Measurements from ENCODE around the gene DYNLRB1. TPM values are rescaled to one million over a fixed set of nuclear protein-coding genes. Genes with fewer than 3 reads are reported as not detected.
"Not testable (repeated sequence)": the region's sequence is repeated elsewhere in the genome, so short reads cannot be mapped to it uniquely, and the experiment has no call there.

DYNLRB1 gene
- total RNA-seq, 1 donor from 2014 or later: 112 TPM

DNA sequence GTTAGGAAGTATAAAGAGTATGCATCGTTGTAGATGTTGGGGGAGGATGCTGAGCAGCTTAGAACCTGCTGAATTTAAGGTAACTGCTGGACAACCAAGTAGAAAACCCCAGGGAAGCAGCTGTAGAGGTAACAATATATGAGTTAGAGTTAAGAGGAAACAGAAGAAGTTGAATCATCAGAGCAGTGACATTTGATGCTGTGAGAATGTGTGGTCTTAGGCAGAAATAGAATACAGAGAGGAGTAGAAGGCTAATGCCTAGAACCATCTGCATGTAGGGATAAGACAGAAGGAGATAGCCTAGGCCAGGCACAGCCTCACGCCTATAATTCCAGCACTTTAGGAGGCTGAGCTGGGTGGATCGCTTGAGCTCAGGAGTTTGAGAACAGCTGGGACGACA, 22.6 kb upstream of the DYNLRB1 start:
- Mint-ChIP-seq H3K4me1 (ENCODE audit: low read depth) (no peaks in the 10 kb centered on the region), H3K9me3 (peaks cover 6% of the 10 kb centered on the region), H3K4me3 (ENCODE audit: low read depth) (no peak overlapping the region), H3K27me3 (ENCODE audit: low read depth) (no peaks in the 10 kb centered on the region), H3K27ac (no peak overlapping the region), H3K36me3 (ENCODE audit: low read depth) (peaks cover 81% of the 10 kb centered on the region)
- intact Hi-C loops (cut with micrococcal nuclease): no loop called here
- no peak for DNase-seq (ENCODE audit: low spot score)

GRCh38 chr20:34495307-34495706, 20.9 kb upstream of the DYNLRB1 start:
- intact Hi-C loops (cut with micrococcal nuclease): no loop called here
- Mint-ChIP-seq H3K27ac (no peak overlapping the region), H3K36me3 (ENCODE audit: low read depth) (peaks cover 82% of the 10 kb centered on the region), H3K4me1 (ENCODE audit: low read depth) (no peaks in the 10 kb centered on the region), H3K9me3 (peaks cover 16% of the 10 kb centered on the region), H3K4me3 (ENCODE audit: low read depth) (no peak overlapping the region), H3K27me3 (ENCODE audit: low read depth) (no peaks in the 10 kb centered on the region)
- DNase-seq (ENCODE audit: low spot score): no peak

GRCh38 chr20:34495916-34496315, 20.3 kb upstream of the DYNLRB1 start:
- Mint-ChIP-seq H3K27ac (no peak overlapping the region), H3K4me1 (ENCODE audit: low read depth) (no peaks in the 10 kb centered on the region), H3K9me3 (peaks cover 22% of the 10 kb centered on the region), H3K27me3 (ENCODE audit: low read depth) (no peaks in the 10 kb centered on the region), H3K4me3 (ENCODE audit: low read depth) (no peak overlapping the region), H3K36me3 (ENCODE audit: low read depth) (peaks cover 83% of the 10 kb centered on the region)
- intact Hi-C loops (cut with micrococcal nuclease): no loop called here
- no peak for DNase-seq (ENCODE audit: low spot score)

GRCh38 chr20:34497596-34497995, 18.6 kb upstream of the DYNLRB1 start:
- H3K27ac Mint-ChIP-seq; H3K4me3 Mint-ChIP-seq (ENCODE audit: low read depth); DNase-seq (ENCODE audit: low spot score); H3K27me3 Mint-ChIP-seq (ENCODE audit: low read depth); H3K4me1 Mint-ChIP-seq (ENCODE audit: low read depth); intact Hi-C loops (cut with micrococcal nuclease): not testable (repeated sequence)
- Mint-ChIP-seq H3K9me3 (peaks cover 24% of the 10 kb centered on the region), H3K36me3 (ENCODE audit: low read depth) (peaks cover 79% of the 10 kb centered on the region)

- Mint-ChIP-seq H3K27ac (no peak overlapping the region), H3K36me3 (ENCODE audit: low read depth) (peaks cover 64% of the 10 kb centered on the region), H3K9me3 (peaks cover 24% of the 10 kb centered on the region), H3K4me1 (ENCODE audit: low read depth) (no peaks in the 10 kb centered on the region), H3K27me3 (ENCODE audit: low read depth) (no peaks in the 10 kb centered on the region), H3K4me3 (ENCODE audit: low read depth) (no peak overlapping the region)
- DNase-seq (ENCODE audit: low spot score): no peak
- intact Hi-C loops (cut with micrococcal nuclease): no loop called here
Observed at GRCh38 chr20:34500823-34501222, 15.4 kb upstream of the DYNLRB1 start.

DNA sequence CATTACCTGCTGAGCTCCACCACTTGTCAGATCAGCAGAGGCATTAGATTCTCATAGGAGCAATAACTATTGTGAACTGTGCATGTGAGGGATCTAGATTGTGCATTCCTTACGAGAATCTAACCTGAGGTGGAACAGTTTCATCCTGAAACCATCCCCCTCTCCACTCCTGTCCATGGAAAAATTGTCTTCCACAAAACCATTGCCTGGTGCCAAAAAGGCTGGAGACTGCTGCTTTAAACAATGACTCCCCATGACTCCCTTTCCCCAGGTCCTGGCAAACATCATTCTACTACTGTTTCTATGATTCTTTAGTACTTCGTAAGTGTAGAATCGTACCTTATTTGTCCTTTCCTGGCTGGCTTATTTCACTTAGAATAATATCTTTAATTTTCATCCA, 9.7 kb upstream of the DYNLRB1 start:
- Mint-ChIP-seq H3K9me3 (no peaks in the 10 kb centered on the region), H3K4me3 (ENCODE audit: low read depth) (no peak overlapping the region), H3K4me1 (ENCODE audit: low read depth) (no peaks in the 10 kb centered on the region), H3K27ac (no peak overlapping the region), H3K36me3 (ENCODE audit: low read depth) (peaks cover 33% of the 10 kb centered on the region), H3K27me3 (ENCODE audit: low read depth) (no peaks in the 10 kb centered on the region)
- intact Hi-C loops (cut with micrococcal nuclease): no loop called here
- no peak for DNase-seq (ENCODE audit: low spot score)

DNA sequence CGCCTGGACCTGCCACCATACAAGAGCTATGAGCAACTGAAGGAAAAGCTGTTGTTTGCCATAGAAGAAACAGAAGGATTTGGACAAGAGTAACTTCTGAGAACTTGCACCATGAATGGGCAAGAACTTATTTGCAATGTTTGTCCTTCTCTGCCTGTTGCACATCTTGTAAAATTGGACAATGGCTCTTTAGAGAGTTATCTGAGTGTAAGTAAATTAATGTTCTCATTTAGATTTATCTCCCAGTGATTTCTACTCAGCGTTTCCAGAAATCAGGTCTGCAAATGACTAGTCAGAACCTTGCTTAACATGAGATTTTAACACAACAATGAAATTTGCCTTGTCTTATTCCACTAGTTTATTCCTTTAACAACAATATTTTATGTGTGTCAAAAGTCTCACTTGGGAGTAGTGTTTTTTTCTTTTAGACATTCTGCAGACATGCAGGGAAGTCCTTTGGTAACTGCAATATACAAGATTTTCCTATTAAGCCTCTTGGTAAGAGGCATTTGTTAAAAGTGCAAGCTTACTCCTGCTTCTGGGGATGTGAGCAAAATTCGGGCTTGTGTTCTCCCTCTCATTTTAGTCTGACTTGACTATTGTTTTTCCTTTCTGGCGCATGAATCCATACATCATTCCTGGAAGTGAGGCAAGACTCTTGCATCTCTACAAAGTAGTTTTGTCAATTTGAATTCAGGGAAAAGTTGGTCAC, 8.4 kb upstream of the DYNLRB1 start:
- Mint-ChIP-seq H3K4me3 (ENCODE audit: low read depth) (no peak overlapping the region), H3K9me3 (no peaks in the 10 kb centered on the region), H3K27me3 (ENCODE audit: low read depth) (no peaks in the 10 kb centered on the region), H3K36me3 (ENCODE audit: low read depth) (peaks cover 28% of the 10 kb centered on the region), H3K4me1 (ENCODE audit: low read depth) (no peaks in the 10 kb centered on the region), H3K27ac (no peak overlapping the region)
- intact Hi-C loops (cut with micrococcal nuclease): no loop called here
- DNase-seq (ENCODE audit: low spot score): no peak

DNA sequence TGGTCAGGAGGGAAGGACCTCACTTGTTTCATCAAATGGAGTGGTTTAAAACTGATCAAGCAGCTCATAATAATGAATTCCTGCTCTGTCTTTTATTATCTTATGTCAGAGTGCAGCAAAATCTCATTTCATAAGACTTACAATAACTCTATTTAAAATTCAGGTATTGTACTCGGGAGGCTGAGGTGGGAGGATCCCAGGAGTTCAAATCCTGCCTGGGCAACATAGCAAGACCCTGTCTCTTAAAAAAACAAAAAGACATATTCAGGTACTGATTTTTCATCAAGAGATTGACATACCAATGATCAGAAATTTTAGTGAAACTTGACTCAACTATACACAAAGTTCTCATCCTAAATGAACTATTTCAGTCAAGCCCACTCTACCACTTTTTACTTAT, 5.6 kb upstream of the DYNLRB1 start:
- no peak overlapping the region for H3K27ac Mint-ChIP-seq
- peaks cover 21% of the 10 kb centered on the region for H3K36me3 Mint-ChIP-seq (ENCODE audit: low read depth)
- H3K4me3 Mint-ChIP-seq (ENCODE audit: low read depth): no peak overlapping the region
- intact Hi-C loops (cut with micrococcal nuclease): loop anchor here (10.0 kb wide), 1 partner anchor 516 kb away; the partner anchor contains the start of gene RALY
- no peaks in the 10 kb centered on the region for H3K27me3 Mint-ChIP-seq (ENCODE audit: low read depth)
- H3K9me3 Mint-ChIP-seq: no peaks in the 10 kb centered on the region
- peaks cover 9% of the 10 kb centered on the region for H3K4me1 Mint-ChIP-seq (ENCODE audit: low read depth)
- DNase-seq (ENCODE audit: low spot score): no peak

GRCh38 chr20:34511891-34512265, 4.3 kb upstream of the DYNLRB1 start:
- Mint-ChIP-seq H3K4me1 (ENCODE audit: low read depth) (peaks cover 9% of the 10 kb centered on the region), H3K4me3 (ENCODE audit: low read depth) (no peak overlapping the region), H3K9me3 (no peaks in the 10 kb centered on the region), H3K27ac (no peak overlapping the region), H3K27me3 (ENCODE audit: low read depth) (no peaks in the 10 kb centered on the region), H3K36me3 (ENCODE audit: low read depth) (peaks cover 18% of the 10 kb centered on the region)
- intact Hi-C loops (cut with micrococcal nuclease): loop anchor here (10.0 kb wide), 1 partner anchor 517 kb away; the partner anchor contains the start of gene RALY
- no peak for DNase-seq (ENCODE audit: low spot score)

DNA sequence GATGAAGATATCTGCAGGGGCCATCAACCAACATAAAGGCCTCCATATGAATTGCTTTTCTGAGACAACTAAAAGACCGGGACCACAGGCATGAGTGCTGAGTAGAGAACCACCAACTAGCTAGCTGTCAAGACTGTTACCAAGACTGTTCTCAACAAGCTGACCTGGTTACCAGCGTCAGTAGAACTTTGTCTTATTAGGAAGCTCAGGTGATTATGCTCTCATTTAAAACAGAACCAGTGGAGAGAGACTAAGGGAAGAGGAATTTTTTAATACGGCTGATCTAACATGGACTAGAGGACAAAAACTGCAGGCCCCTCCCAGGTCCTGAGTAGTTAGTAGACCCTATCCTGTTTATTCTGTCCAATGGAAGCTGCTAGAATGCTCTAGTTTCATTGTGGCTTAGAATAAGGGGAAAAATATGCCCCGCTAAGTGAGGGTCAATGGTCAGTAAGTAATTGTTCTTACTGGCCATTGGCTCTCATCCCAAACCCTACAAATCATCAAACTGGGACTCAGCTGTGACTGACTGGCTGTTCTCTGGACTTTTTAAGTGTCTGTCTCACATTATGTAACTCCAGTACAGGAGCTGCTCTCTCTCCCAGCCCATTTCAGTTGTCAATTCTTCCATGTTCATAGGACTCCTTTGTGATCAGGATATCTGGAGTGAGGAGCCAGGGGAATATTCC, 3.8 kb upstream of the DYNLRB1 start:
- H3K36me3 Mint-ChIP-seq (ENCODE audit: low read depth): peaks cover 17% of the 10 kb centered on the region
- H3K27me3 Mint-ChIP-seq (ENCODE audit: low read depth): no peaks in the 10 kb centered on the region
- H3K27ac Mint-ChIP-seq: no peak overlapping the region
- H3K9me3 Mint-ChIP-seq: no peaks in the 10 kb centered on the region
- peaks cover 9% of the 10 kb centered on the region for H3K4me1 Mint-ChIP-seq (ENCODE audit: low read depth)
- intact Hi-C loops (cut with micrococcal nuclease): loop anchor here (10.0 kb wide), 1 partner anchor 518 kb away; the partner anchor contains the start of gene RALY
- DNase-seq (ENCODE audit: low spot score): no peak
- H3K4me3 Mint-ChIP-seq (ENCODE audit: low read depth): no peak overlapping the region

DNA sequence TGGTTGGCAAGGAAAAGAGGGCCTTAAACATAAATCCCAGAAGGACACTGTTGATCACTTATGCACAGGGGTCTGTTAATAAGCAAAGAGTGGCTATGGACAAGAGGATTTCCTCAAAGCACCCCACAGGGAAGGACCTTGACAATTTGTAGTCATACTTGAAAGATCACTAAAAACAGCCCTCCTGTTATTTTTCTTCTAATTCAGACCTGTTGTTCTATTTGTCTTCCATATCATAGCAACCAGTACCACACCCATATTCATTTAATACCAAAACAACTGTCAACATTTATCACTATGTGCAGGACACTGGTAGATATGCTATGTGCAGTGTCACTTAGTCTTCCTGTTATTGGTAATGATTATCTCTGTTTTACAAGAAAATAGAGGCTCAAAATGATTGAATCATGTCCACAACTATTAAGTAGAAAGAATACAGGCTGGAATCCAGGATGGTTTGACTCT, 3.2 kb upstream of the DYNLRB1 start:
- no peaks in the 10 kb centered on the region for H3K9me3 Mint-ChIP-seq
- no peaks in the 10 kb centered on the region for H3K27me3 Mint-ChIP-seq (ENCODE audit: low read depth)
- peaks cover 15% of the 10 kb centered on the region for H3K36me3 Mint-ChIP-seq (ENCODE audit: low read depth)
- no peak overlapping the region for H3K4me3 Mint-ChIP-seq (ENCODE audit: low read depth)
- intact Hi-C loops (cut with micrococcal nuclease): loop anchor here (10.0 kb wide), 1 partner anchor 518 kb away; the partner anchor contains the start of gene RALY
- DNase-seq (ENCODE audit: low spot score): no peak
- no peak overlapping the region for H3K27ac Mint-ChIP-seq
- peaks cover 12% of the 10 kb centered on the region for H3K4me1 Mint-ChIP-seq (ENCODE audit: low read depth)

GRCh38 chr20:34514034-34514433, 2.2 kb upstream of the DYNLRB1 start:
- not testable (repeated sequence) for H3K27ac Mint-ChIP-seq; H3K9me3 Mint-ChIP-seq; H3K4me3 Mint-ChIP-seq (ENCODE audit: low read depth); H3K27me3 Mint-ChIP-seq (ENCODE audit: low read depth); DNase-seq (ENCODE audit: low spot score)
- Mint-ChIP-seq H3K4me1 (ENCODE audit: low read depth) (peaks cover 20% of the 10 kb centered on the region), H3K36me3 (ENCODE audit: low read depth) (peaks cover 16% of the 10 kb centered on the region)
- intact Hi-C loops (cut with micrococcal nuclease): loop anchor here (10.0 kb wide), 1 partner anchor 519 kb away; the partner anchor contains the start of gene RALY

GRCh38 chr20:34514897-34515483, 1.2 kb upstream of the DYNLRB1 start:
- Mint-ChIP-seq H3K9me3 (no peaks in the 10 kb centered on the region), H3K27ac (peak overlapping the region; percentile 96), H3K27me3 (ENCODE audit: low read depth) (no peaks in the 10 kb centered on the region), H3K4me3 (ENCODE audit: low read depth) (peak overlapping the region; percentile 99), H3K36me3 (ENCODE audit: low read depth) (peaks cover 16% of the 10 kb centered on the region), H3K4me1 (ENCODE audit: low read depth) (peaks cover 22% of the 10 kb centered on the region)
- intact Hi-C loops (cut with micrococcal nuclease): loop anchor here (5.0 to 10.0 kb wide), 2 partner anchors 162 to 520 kb away; partner anchors contain the start of genes PIGU and RALY
- DNase-seq (ENCODE audit: low spot score): no peak
